ENCODE measurements around the gene SRR. TPM values are rescaled to one million over a fixed set of nuclear protein-coding genes. Genes with fewer than 3 reads are reported as not detected.

Gene SRR
- total RNA-seq, 1 experiment from 2014 or later: 5.6 TPM

GRCh38 chr17:2317796-2318195 lies 14.0 kb downstream of the SRR start:
- Histone ChIP-seq H2BK120ac (ENCODE audit: low read depth, low read length, poor library complexity, severe bottlenecking) (no peak overlapping the region), H3K9ac (ENCODE audit: extremely low read depth, insufficient read length, low read length) (no peak overlapping the region), H4K5ac (ENCODE audit: insufficient read length, low read depth, low read length) (no peak overlapping the region), H2BK20ac (ENCODE audit: low read depth, low read length, poor library complexity, severe bottlenecking) (no peak overlapping the region), H3K23ac (ENCODE audit: insufficient read length, low read depth, low read length) (no peak overlapping the region), H4K8ac (replicated peaks; ENCODE audit: insufficient read length, low read depth, low read length) (no peak overlapping the region), H3K18ac (ENCODE audit: insufficient read length, low read depth, low read length) (no peak overlapping the region), H2BK5ac (ENCODE audit: insufficient read length, low read length) (no peak overlapping the region), H3K9me3 (ENCODE audit: control insufficient read depth, low read depth, low read length) (no peaks in the 10 kb centered on the region), H3K27me3 (ENCODE audit: insufficient read depth, low read length) (no peaks in the 10 kb centered on the region), H4K20me1 (ENCODE audit: control insufficient read depth, insufficient read depth, insufficient read length) (no peaks in the 10 kb centered on the region), H2BK12ac (ENCODE audit: insufficient read length, low read depth, low read length) (no peak overlapping the region), H3K4me1 (ENCODE audit: insufficient read depth, low read length) (no peaks in the 10 kb centered on the region), H3K27ac (ENCODE audit: insufficient read length, low read depth, low read length) (no peak overlapping the region), H3K79me1 (ENCODE audit: insufficient read depth, low read depth, low read length, poor library complexity, severe bottlenecking) (no peaks in the 10 kb centered on the region), H3K4me2 (ENCODE audit: insufficient read depth, insufficient read length, low read length) (no peak overlapping the region), H3T11ph (ENCODE audit: low read length) (no peak overlapping the region), H3K4ac (ENCODE audit: low read depth, low read length) (no peak overlapping the region), H4K91ac (ENCODE audit: insufficient read length, low read depth, low read length) (no peak overlapping the region), H3K14ac (ENCODE audit: insufficient read depth, low read length) (no peak overlapping the region), H3K23me2 (ENCODE audit: insufficient read length, low read depth, low read length, poor library complexity, severe bottlenecking) (no peaks in the 10 kb centered on the region), H2AK5ac (ENCODE audit: insufficient read length, low read length) (no peak overlapping the region), H2BK15ac (ENCODE audit: low read depth, low read length) (no peak overlapping the region), H3K56ac (ENCODE audit: insufficient read length, low read depth, low read length) (no peak overlapping the region), H3K79me2 (ENCODE audit: insufficient read depth, low read length) (no peaks in the 10 kb centered on the region), H2AFZ (ENCODE audit: low read length) (no peak overlapping the region)
- no peaks in the 10 kb centered on the region for H3K9me3 Mint-ChIP-seq
- H3K27me3 Mint-ChIP-seq (ENCODE audit: low read depth): no peaks in the 10 kb centered on the region
- no peaks in the 10 kb centered on the region for H3K4me1 Mint-ChIP-seq
- TF ChIP-seq CTCF (conservative IDR thresholded peaks at IDR 0.05): no peak
- no CpG with 5 or more reads among the region's 3 CpGs for WGBS (ENCODE audit: extremely low coverage, insufficient read length, low lambda C conversion rate)
- no peak overlapping the region for H3K27ac Mint-ChIP-seq
- DNase-seq: no peak
- H3K36me3 Mint-ChIP-seq (ENCODE audit: insufficient read depth in 1 of 3, low read depth in 3 of 3): peaks cover 8 to 14% (median 11%) of the 10 kb centered on the region in 3 experiments; a peak in 6 of 7 replicates
- H3K4me3 Mint-ChIP-seq: no peak overlapping the region

Measured in H9 (cell line).